ENCODE data around the gene ADARB2.

The ADARB2 gene

DNA sequence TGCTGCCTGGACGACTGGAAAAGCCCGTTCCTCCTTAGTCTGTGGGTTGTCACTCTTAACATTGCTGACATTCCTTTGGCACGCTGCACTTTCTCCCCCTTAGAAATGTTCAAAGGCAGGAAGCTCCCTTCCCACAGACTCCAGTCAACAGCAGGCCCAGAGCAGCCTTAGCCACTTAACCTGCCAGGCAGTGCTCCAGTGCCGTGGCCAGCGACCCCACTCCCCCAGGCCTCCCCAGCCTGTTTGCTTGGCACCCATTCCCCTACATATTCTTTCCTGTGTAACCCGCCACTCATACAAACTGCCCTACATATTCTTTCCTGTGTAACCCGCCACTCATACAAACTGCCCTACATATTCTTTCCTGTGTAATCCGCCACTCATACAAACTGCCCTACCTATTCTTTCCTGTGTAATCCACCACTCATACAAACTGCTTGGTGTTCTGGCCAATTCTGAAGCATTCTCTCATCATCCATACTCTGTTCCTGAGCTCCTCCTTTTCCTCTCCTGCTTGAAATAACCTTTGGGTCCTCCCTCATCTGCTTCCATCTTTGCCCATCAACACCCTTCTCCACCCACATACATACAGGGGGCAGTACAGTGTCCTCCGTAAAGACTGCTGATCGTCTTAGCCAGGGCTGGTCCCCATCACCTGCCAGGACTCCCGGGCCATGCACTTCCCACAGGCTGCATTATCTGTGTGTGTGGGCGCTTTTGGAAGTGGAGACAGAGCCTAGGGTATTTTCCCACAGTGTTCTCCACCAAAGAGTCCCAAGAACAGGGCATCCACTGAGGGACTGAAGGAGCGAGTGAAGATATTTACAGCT, 57.3 kb downstream of the ADARB2 start:
- Mint-ChIP-seq H3K27ac (no peak overlapping the region), H3K9me3 (no peaks in the 10 kb centered on the region), H3K4me1 (peaks cover under 1% of the 10 kb centered on the region), H3K27me3 (peaks cover 19% of the 10 kb centered on the region), H3K4me3 (no peak overlapping the region)
- DNase-seq: no peak
- no peak for ATAC-seq

- peaks cover 6% of the 10 kb centered on the region for H3K4me1 Mint-ChIP-seq
- peaks cover 25% of the 10 kb centered on the region for H3K27me3 Mint-ChIP-seq
- DNase-seq: no peak
- H3K9me3 Mint-ChIP-seq: no peaks in the 10 kb centered on the region
- H3K4me3 Mint-ChIP-seq: no peak overlapping the region
- H3K27ac Mint-ChIP-seq: no peak overlapping the region
- peak; percentile 42 for ATAC-seq
Measured at GRCh38 chr10:1678084-1678483, 59.2 kb downstream of the ADARB2 start.

GRCh38 chr10:1677307-1677939, 59.9 kb downstream of the ADARB2 start:
- H3K4me1 Mint-ChIP-seq: peaks cover 6% of the 10 kb centered on the region
- no peaks in the 10 kb centered on the region for H3K9me3 Mint-ChIP-seq
- DNase-seq (no peak), ATAC-seq (no peak)
- no peak overlapping the region for H3K4me3 Mint-ChIP-seq
- peaks cover 25% of the 10 kb centered on the region for H3K27me3 Mint-ChIP-seq
- H3K27ac Mint-ChIP-seq: no peak overlapping the region

GRCh38 chr10:1674501-1674900, 62.8 kb downstream of the ADARB2 start:
- Mint-ChIP-seq H3K4me1 (peaks cover 6% of the 10 kb centered on the region), H3K27ac (no peak overlapping the region), H3K9me3 (no peaks in the 10 kb centered on the region), H3K27me3 (peaks cover 15% of the 10 kb centered on the region), H3K4me3 (no peak overlapping the region)
- ATAC-seq: no peak
- no peak for DNase-seq

- Mint-ChIP-seq H3K27ac (no peak overlapping the region), H3K4me1 (peaks cover 6% of the 10 kb centered on the region), H3K27me3 (peaks cover 14% of the 10 kb centered on the region), H3K9me3 (no peaks in the 10 kb centered on the region), H3K4me3 (no peak overlapping the region)
- DNase-seq (no peak), ATAC-seq (no peak)
Measured at GRCh38 chr10:1673568-1674345, 63.6 kb downstream of the ADARB2 start.

- H3K4me1 Mint-ChIP-seq: peaks cover 6% of the 10 kb centered on the region
- H3K27ac Mint-ChIP-seq: no peak overlapping the region
- H3K9me3 Mint-ChIP-seq: no peaks in the 10 kb centered on the region
- DNase-seq (no peak), ATAC-seq (peak; percentile 44)
- no peak overlapping the region for H3K4me3 Mint-ChIP-seq
- H3K27me3 Mint-ChIP-seq: peaks cover 14% of the 10 kb centered on the region
Measured at GRCh38 chr10:1672001-1672781, 65.1 kb downstream of the ADARB2 start.

GRCh38 chr10:1671366-1672000, 65.8 kb downstream of the ADARB2 start:
- DNase-seq (no peak), ATAC-seq (no peak)
- H3K9me3 Mint-ChIP-seq: no peaks in the 10 kb centered on the region
- no peak overlapping the region for H3K4me3 Mint-ChIP-seq
- H3K27ac Mint-ChIP-seq: no peak overlapping the region
- H3K27me3 Mint-ChIP-seq: peaks cover 14% of the 10 kb centered on the region
- peaks cover 6% of the 10 kb centered on the region for H3K4me1 Mint-ChIP-seq

DNA sequence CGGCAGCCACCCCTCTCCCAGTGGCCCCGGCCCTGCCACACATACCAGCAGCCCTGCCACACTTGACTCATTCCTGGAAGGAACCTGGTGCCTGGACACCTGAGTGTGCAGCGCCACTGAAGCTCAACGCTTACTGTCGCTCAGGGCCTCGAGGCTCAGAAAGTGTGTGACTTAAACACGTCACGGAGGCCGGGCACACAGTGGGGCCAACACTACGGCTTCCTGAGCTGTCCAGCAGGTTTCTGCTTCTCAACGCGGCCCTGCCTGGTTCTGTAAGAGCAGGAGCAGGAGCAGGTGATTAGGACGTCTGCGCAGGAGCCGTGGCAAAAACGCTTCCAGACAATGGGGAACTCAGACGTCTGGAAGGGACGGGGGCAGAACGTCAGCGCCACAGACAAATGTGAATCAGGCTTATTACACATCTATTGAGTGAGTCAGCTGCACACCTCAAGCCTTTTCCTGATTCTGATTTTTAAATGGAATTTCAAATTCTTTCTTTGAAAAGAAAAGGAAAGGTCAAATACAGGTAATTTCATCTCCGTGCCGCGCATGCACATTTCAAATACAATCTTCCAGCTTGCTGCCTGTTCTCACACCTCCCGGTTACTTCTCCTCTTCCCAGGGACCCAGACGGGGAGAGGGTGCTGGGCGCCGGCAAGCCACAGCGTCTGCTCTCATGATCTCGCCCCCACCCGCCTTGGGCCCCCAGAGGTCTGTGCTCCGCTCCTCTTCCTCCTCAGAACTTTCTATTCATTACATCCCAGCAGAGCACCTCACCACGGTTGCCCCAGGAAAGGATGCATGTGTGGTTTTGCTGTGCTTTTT, 66.6 kb downstream of the ADARB2 start:
- DNase-seq (no peak), ATAC-seq (no peak)
- no peak overlapping the region for H3K27ac Mint-ChIP-seq
- no peak overlapping the region for H3K4me3 Mint-ChIP-seq
- peaks cover 13% of the 10 kb centered on the region for H3K27me3 Mint-ChIP-seq
- H3K9me3 Mint-ChIP-seq: no peaks in the 10 kb centered on the region
- peaks cover 6% of the 10 kb centered on the region for H3K4me1 Mint-ChIP-seq

DNA sequence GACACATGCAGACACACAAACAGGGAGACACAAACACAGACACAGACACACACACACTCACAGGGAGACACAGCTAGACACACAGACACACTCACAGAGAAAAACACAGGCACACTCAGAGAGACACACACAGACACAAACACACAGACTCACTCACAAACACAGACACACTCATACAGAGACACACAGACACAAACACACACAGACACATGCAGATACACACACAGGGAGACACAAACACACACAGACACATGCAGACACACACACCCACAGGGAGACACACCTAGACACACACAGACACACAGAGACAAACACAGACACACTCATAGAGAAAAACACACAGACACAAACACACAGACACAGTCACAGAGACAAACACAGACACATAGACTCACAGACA, 67.9 kb downstream of the ADARB2 start:
- Mint-ChIP-seq H3K4me1 (no peaks in the 10 kb centered on the region), H3K9me3 (no peaks in the 10 kb centered on the region), H3K27me3 (no peaks in the 10 kb centered on the region), H3K4me3 (no peak overlapping the region), H3K27ac (no peak overlapping the region)
- DNase-seq (no peak), ATAC-seq (no peak)

- peak overlapping the region in 1 of 2 donors; percentile 27 for H3K27ac Mint-ChIP-seq
- ATAC-seq (no peak), DNase-seq (no peak)
- H3K4me1 Mint-ChIP-seq: no peaks in the 10 kb centered on the region
- H3K27me3 Mint-ChIP-seq: no peaks in the 10 kb centered on the region
- H3K9me3 Mint-ChIP-seq: no peaks in the 10 kb centered on the region
- no peak overlapping the region for H3K4me3 Mint-ChIP-seq
Measured at GRCh38 chr10:1668399-1668798, 68.9 kb downstream of the ADARB2 start.

DNA sequence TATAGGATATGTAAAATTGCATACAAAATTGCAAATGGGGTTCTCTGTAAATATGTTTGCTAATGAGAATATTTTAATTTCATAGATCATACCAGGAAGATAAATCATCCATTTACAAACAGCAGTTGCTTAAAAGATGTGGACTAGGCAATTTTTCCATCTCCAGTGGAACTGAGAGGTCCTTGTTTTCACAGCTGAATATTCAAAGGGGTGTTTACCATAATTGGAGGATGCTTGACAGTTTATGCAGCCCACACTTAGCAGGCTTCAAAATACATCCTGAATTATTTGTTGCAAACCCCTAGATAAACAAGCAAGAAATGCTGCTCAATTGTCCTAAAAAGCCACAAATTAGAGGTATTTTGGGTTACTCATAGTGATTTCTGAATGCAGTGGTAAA, 69.9 kb downstream of the ADARB2 start:
- H3K9me3 Mint-ChIP-seq: no peaks in the 10 kb centered on the region
- no peak overlapping the region for H3K27ac Mint-ChIP-seq
- DNase-seq (no peak), ATAC-seq (no peak)
- no peaks in the 10 kb centered on the region for H3K27me3 Mint-ChIP-seq
- no peaks in the 10 kb centered on the region for H3K4me1 Mint-ChIP-seq
- H3K4me3 Mint-ChIP-seq: no peak overlapping the region

- no peak for ATAC-seq
- Mint-ChIP-seq H3K9me3 (no peaks in the 10 kb centered on the region), H3K27ac (no peak overlapping the region), H3K27me3 (no peaks in the 10 kb centered on the region), H3K4me1 (no peaks in the 10 kb centered on the region), H3K4me3 (no peak overlapping the region)
- DNase-seq: no peak
Measured at GRCh38 chr10:1666147-1666546, 71.2 kb downstream of the ADARB2 start.

- no peak for ATAC-seq
- Mint-ChIP-seq H3K27me3 (no peaks in the 10 kb centered on the region), H3K9me3 (no peaks in the 10 kb centered on the region), H3K27ac (no peak overlapping the region), H3K4me3 (no peak overlapping the region), H3K4me1 (no peaks in the 10 kb centered on the region)
- no peak for DNase-seq
Measured at GRCh38 chr10:1665681-1666080, 71.6 kb downstream of the ADARB2 start.

DNA sequence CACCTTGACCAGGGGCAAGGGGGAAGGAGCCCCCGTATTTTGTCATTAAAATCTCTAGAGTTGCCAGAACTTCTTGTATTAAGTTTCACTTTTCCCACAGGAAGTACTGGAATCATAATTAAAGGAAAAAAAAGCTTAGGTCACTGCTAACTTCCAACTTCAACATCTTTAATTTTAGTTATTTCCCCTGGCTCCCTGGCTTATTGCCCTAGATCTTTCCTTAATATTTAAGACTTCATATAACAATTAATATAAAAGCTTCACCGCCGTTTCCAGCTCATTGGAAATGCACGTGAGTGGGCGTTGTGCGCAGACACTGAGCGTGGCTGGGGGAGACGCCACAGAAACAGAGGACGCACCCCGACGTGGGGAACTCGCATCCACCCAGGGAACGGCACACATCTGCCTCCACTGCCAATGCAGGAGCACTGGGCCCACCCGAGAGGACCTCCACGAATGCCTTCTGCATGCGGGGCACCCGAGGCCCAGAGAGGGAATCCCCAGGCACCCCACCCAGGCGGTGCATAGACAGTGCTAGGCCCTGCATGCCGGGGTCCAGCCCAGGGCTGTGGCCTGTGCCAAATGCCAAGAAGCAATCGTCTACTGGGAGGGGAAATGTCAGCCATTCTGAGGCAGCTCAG, 72.2 kb downstream of the ADARB2 start:
- Mint-ChIP-seq H3K4me3 (no peak overlapping the region), H3K27me3 (no peaks in the 10 kb centered on the region), H3K4me1 (no peaks in the 10 kb centered on the region), H3K9me3 (no peaks in the 10 kb centered on the region), H3K27ac (no peak overlapping the region)
- DNase-seq (no peak), ATAC-seq (no peak)

All from stimulated activated naive CD8-positive, alpha-beta T cell treated with anti-CD3 and anti-CD28 coated beads, Interleukin-15, amount 100 ng/mL, for 72 hours (primary cell).